ENCODE data around the gene FUT2. TPM values are rescaled to one million over a fixed set of nuclear protein-coding genes. Genes with fewer than 3 reads are reported as not detected.

Gene FUT2
- total and polyA plus RNA-seq, 2 of the 13 experiments (the other 11 are each of a cell fraction or from before 2014, with no cell fraction given) = 0.07 TPM; not detected in 1

DNA sequence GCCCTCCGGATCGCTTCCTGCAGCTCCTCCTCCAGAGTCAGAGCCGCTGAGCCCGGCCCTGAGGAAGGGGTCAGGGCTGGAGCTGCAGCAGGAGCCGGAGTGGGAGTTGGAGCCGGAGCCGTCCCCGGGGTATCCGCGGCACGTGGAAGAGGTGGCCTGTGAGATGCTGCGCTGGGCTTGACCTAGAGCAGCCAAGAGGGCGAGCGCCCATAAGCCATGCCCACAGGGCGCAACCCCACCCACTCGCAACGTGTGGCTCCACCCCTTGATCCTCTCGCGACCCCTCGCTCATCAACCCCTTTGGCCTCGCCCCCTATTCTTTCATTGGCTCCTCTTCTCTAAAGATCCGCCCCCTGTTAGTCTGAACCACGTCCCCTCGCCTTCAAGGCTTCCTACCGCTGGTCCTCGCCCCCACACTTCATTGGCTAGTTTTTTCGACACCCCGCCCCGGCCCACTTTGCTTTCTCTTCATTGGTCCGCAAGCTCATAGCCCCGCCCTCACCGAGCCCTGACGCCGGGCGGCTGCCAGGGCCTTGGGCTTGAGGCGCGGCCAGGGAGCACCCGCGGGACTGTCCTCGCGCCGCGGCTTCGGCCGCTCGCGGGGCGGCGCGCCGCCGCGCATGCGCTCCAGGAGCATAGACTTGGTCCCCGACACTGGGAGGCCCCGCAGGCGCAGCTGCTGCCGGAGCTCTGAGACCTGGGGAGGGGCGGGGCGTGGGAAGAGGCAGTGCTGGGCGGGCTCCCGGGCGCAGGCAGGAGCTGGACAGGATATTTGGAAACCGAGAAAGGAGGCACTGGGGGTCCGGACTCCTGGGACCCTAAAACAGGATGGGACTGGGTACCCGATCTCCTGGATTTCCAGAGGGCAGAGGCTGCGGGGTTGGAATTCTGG is 18.3 kb downstream of the FUT2 start (continued):
- TF ChIP-seq, protein P1, sequence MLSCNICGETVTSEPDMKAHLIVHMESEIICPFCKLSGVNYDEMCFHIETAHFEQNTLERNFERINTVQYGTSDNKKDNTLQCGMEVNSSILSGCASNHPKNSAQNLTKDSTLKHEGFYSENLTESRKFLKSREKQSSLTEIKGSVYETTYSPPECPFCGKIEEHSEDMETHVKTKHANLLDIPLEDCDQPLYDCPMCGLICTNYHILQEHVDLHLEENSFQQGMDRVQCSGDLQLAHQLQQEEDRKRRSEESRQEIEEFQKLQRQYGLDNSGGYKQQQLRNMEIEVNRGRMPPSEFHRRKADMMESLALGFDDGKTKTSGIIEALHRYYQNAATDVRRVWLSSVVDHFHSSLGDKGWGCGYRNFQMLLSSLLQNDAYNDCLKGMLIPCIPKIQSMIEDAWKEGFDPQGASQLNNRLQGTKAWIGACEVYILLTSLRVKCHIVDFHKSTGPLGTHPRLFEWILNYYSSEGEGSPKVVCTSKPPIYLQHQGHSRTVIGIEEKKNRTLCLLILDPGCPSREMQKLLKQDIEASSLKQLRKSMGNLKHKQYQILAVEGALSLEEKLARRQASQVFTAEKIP (CRISPR knock-in tag; IDR thresholded peaks at IDR 0.05; ENCODE audit: borderline replicate concordance) = no peak
- TF ChIP-seq, protein P2, sequence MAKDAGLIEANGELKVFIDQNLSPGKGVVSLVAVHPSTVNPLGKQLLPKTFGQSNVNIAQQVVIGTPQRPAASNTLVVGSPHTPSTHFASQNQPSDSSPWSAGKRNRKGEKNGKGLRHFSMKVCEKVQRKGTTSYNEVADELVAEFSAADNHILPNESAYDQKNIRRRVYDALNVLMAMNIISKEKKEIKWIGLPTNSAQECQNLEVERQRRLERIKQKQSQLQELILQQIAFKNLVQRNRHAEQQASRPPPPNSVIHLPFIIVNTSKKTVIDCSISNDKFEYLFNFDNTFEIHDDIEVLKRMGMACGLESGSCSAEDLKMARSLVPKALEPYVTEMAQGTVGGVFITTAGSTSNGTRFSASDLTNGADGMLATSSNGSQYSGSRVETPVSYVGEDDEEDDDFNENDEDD (CRISPR knock-in tag; IDR thresholded peaks at IDR 0.05; ENCODE audit: borderline replicate concordance) = peak; percentile 66
- TF ChIP-seq HDAC1 (CRISPR knock-in tag; IDR thresholded peaks at IDR 0.05) (peak; percentile 44; the same call in 1 of the 2 replicates), ZIK1 (CRISPR knock-in tag; IDR thresholded peaks at IDR 0.05; ENCODE audit: borderline replicate concordance, low read depth) (peak; percentile 30; the same call in 1 of the 2 replicates), ZFP36L1 (CRISPR knock-in tag; IDR thresholded peaks at IDR 0.05) (peak; percentile 13; the same call in 1 of the 2 replicates), ZNF205 (CRISPR knock-in tag; IDR thresholded peaks at IDR 0.05) (no peak), ZNF263 (CRISPR knock-in tag; IDR thresholded peaks at IDR 0.05) (peak; percentile 95), SP4 (CRISPR knock-in tag; IDR thresholded peaks at IDR 0.05) (peak; percentile 98), NCOR1 (IDR thresholded peaks at IDR 0.05; ENCODE audit: borderline replicate concordance, low read length) (no peak), RFXANK (CRISPR knock-in tag; IDR thresholded peaks at IDR 0.05) (peak; percentile 44; the same call in 1 of the 2 replicates), HIVEP1 (CRISPR knock-in tag; IDR thresholded peaks at IDR 0.05) (0 out of 2 replicates have a peak, but pooled peaks have one; percentile 28), ZSCAN25 (CRISPR knock-in tag; IDR thresholded peaks at IDR 0.05) (peak; percentile 65; the same call in 1 of the 2 replicates), PITX1 (CRISPR knock-in tag; IDR thresholded peaks at IDR 0.05) (peak; percentile 15; the same call in 1 of the 2 replicates)
- TF ChIP-seq, protein P3, sequence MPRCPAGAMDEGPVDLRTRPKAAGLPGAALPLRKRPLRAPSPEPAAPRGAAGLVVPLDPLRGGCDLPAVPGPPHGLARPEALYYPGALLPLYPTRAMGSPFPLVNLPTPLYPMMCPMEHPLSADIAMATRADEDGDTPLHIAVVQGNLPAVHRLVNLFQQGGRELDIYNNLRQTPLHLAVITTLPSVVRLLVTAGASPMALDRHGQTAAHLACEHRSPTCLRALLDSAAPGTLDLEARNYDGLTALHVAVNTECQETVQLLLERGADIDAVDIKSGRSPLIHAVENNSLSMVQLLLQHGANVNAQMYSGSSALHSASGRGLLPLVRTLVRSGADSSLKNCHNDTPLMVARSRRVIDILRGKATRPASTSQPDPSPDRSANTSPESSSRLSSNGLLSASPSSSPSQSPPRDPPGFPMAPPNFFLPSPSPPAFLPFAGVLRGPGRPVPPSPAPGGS (CRISPR knock-in tag; IDR thresholded peaks at IDR 0.05) = peak; percentile 77; the same call in 1 of the 2 replicates
- TF ChIP-seq, protein P4, sequence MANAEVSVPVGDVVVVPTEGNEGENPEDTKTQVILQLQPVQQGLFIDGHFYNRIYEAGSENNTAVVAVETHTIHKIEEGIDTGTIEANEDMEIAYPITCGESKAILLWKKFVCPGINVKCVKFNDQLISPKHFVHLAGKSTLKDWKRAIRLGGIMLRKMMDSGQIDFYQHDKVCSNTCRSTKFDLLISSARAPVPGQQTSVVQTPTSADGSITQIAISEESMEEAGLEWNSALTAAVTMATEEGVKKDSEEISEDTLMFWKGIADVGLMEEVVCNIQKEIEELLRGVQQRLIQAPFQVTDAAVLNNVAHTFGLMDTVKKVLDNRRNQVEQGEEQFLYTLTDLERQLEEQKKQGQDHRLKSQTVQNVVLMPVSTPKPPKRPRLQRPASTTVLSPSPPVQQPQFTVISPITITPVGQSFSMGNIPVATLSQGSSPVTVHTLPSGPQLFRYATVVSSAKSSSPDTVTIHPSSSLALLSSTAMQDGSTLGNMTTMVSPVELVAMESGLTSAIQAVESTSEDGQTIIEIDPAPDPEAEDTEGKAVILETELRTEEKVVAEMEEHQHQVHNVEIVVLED (CRISPR knock-in tag; IDR thresholded peaks at IDR 0.05; ENCODE audit: borderline replicate concordance) = peak; percentile 58; the same call in 1 of the 2 replicates
